T-helper 2 cell (primary cell): ENCODE data around the gene PRXL2A.
"Not testable (repeated sequence)": the region's sequence is repeated elsewhere in the genome, so short reads cannot be mapped to it uniquely, and the experiment has no call there.

Source experiments
- DNase-seq, 5 experiments: peaks; one replicate each; pipeline versions ENCODE4 v3.0.0 to v3.0.0-alpha.2; 2012 to 2022

PRXL2A gene

DNA sequence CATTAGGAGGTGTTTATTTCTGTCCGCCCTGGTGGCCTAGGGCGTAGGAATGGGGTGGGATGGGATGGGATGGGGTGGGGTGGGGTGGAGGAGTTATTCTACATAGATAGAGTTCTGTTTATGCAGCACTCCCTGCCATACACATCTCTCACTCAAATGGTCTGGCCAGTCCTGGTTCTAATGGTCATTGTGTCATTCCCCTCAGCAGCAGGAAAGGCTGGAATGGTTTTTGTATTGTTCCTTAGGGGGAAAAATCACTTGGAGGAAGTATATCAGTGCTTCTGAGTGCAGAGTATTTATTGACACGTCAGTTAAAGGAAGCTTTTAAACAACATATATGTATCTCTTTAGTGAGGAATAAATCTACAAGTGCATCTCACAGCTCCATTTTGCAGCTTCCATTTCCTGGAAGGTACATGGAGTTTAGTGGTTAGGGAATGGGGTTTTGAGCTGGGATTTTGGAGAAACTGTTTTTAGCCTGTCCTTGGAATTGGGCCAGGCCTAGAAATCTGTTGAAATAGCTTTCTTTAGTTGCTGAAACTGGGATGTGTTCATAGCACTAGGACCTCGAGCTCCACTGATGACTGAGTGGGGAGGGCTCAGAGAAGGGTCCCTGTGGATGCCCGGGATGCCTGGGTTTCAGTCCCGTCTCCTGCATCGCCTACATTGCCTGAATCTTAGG lies 54.1 kb downstream of the PRXL2A start:
- DNase-seq, result no peak

DNA sequence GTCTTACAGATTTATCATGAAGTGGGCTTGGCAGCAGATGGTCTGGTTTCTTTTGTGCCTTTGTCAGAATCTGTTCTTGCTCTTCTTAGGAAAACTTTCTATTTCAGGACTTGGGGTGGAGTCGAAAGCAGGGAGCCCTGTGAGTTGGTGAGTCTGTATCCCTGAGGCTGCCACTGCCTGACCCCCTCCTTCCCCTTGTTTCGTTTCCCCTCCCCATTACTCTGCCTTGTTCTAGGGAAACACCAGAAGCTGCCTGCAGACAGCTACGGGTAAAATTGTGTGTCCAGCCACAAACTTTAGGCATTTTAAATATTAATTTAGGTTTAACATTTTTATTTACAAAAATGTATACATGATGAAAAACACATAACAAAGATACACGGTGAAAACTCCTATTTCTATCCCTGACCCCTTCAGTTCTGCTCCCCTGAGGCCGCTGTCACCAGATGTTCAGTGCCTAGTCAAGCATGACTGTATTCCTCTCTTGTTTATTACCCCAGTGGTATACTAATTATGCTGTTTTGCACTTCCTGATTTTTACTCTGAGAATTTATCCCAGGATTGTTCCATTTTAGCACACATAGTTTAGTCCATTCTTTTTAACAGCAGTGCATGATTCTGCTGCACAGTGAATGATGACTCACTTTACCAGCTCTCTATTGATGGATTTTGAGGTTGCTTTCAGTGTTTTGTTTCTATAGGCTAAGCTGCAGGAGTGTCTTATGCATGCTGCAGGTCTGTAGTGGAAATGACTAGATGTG lies 54.8 kb downstream of the PRXL2A start:
- DNase-seq, result peak in 1 of 5 experiments; percentile 75

DNA sequence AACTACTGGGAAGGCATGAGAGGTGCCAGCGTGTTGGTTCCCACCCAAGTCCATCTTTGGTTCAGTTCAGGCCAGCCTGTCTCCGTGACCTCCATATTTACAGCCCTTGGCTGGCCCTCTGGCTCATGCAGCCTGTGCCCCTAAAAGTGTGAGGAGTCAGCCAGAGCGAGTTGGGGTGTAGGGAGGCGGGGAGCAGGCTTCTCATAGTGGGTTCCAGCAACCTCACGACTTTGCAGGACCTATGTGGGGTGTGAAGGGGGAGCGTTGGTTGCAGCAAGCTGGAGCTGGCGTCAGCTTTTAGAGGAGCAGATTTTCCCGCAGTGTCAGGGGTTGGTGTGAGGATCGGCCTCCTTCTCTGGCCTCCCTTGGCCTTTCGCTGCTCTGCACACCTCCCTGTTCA lies 55.5 kb downstream of the PRXL2A start:
- DNase-seq, result no peak

DNA sequence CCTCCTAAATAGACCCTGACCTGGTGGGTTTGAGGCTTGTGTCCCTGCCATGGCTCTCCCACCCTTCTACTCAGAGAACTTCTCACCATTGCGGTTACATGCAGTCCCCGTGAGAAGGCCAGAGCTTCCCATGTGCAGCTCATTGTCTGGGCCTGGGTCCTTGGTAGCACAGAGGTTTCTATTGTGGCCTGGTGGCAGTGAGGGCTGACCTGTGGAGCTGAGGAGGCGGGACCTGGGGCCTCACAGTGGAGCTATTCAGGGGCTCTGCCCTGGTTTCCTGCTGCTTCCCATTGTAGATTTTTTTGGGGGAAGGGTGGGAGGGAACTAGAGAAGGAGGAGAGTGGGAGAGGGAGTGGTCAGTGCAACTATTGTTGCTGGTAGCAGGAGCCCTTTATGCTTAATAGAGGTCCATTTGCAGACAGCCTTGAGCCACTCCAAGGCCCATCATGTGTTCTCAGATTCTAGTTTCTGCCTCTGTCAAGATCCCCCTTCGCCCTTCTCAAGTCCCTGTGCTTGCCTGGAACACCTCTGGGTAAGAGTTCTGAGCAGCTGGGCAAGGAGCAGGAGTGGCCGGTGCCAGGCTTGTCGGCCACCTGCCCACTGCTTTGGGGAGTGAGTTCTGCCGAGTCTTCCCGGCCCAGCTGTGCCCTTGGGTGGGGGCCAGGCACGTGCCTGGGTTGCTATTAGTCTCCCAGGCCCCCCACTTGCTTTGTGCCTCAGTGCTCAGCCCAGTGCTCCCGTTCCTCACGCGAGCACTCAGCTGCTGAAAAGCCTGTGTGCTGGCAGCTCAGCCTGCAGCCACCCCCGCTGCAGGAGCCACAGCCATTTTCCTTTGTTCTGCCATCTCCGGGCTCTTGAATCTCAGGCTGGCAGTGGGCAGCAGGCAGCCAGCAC lies 56.5 kb downstream of the PRXL2A start:
- DNase-seq, result peak in 1 of 5 experiments; percentile 52

DNA sequence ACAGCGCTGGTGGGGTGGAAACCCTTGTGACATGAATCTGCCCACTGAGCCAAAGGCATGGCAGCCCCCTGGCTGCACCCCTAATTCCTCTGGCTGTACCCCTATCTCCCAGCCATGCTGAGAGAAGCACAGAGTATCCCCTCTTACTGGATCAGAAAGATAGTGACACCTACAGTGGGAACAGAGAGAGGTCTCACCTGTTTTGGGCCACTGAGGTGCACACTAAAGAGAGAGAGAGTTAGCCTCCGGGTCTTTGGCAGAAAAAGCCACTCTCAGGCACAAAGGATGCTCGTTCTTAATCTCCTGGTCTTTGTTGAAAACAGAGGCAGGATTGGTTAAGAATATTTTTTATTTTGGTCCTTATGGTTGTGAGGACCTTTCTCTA lies 57.1 kb downstream of the PRXL2A start:
- no peak for DNase-seq

DNA sequence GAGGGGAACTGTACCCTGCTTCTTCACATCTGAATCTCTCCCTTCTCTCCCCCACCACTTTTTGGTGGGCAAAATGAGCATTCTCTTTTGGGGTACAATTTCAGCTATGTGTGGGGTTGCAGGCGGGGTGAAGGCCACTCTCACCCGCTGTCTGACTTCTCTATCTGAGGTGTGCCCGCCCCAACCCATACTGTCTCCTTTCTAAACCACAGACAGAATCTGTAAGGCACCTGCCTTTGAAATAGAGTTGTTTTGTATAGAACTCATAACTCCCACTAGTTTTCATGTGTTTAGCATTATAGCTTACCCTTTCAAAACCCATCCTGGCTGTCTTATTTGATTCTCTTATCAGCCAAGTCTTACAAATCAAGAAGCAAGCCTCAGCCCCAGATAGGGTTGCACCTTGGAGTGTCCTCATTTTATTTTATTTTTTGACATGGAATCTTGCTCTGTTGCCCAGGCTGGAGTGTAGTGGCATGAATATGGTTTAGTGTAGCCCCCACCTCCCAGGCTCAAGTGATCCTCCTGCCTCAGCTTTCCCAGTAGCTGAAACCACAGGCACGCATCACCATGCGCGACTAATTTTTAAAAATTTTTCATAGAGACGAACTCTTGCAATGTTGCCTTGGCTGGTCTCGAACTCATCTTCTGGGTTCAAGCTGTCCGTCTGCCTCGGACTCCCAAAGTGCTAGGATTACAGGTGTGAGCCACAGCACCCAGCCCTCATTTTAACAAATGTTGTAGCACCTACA lies 57.7 kb downstream of the PRXL2A start:
- DNase-seq, result peak in 3 of 5 experiments; percentile 47 to 80 (median 70)

DNA sequence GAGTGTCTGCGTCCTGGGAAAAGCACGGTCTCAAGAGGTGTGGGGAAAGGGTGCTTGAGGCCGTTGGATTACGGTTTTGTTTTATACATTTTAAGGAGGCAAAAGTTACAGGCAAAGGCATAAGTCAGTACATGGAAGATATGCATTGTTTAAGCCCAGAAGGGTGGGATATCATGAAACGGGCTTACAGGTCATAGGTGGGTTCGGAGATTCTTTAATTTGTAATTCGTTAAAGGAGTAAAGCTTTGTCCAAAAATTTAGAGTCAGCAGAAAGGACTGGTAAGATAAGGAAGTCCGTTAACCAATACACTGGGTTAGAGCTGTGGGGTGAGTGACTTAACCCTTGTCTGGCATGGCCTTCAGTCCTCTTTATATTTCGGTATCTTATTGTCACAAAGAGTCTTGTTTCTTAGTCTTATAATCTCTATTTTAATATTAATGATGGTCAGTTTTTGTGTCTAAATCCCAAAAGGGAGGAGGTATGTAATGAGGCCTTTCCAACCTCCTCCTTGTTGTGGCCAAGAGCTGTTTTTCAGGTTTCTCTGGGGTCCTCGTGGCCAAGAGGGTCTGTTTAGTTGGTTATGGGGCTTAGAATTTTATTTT lies 58.5 kb downstream of the PRXL2A start:
- no peak for DNase-seq

DNA sequence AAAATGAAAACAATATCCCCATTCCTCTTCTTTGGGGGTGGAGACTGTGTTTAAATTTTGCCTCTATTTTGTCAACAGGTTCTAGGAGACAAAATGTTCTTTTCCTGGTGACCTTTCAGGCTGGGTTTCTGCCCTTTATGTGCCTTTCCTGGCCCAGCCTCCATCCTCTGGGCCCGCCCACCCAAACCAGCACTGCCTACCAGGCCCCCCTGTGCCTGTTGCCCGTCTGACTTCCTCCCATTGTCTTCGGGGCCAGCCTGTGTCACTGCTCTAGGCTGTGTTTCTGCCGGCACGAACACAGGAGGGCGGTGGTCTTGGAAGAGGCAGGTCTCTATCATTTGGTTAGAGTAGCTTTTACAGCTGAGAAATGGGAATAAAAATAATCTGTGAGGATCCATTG lies 59.7 kb downstream of the PRXL2A start:
- peak in 3 of 5 experiments; percentile 50 to 66 (median 55) for DNase-seq

DNA sequence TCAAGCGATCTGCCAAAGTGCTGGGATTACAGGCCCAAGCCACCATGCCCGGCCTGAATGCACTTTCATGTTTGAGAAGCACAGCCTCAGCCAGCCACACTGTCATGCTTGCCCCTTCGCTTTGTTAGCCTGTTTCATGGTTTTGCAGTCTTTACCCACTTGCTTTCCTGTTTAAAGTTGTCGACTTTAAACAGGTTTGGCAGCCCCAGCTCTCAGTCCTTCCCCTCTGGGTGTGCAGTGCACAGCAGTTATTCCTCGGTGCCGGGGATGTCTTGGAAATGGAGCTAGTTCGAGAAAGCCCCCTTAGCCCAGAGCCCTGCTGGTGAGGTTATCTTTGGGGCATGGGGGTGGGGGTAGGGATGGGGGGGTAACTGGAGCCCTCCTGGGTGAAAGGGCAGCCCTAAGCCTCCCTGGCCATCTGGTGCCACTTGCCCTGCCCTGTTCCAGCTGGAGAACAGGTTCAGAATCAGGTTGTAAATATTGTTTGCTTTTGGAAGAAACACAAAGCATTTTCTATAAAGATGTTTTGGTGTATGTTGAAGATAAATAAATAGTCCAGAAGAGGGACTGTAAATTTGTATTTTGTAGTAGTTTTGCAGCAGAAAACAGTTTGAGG lies 60.6 kb downstream of the PRXL2A start:
- peak in 1 of 5 experiments; percentile 59 for DNase-seq

DNA sequence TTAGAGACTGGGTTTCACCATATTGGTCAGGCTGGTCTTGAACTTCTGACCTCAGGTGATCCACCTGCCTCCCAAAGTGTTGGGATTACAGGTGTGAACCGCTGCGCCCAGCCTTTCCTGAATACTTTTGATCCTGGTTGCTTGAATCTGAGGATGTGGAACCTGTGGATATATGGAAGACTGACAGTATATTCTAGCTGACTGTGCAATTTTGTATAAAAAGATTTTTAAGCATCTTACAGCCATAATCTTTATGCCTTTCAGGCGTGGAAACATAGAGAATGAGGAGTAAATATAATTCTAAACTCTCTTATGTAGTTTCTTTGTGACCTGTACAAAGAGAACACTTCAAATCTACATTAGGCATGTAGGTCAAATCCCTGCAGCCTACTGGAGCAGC lies 61.9 kb downstream of the PRXL2A start:
- no peak for DNase-seq

DNA sequence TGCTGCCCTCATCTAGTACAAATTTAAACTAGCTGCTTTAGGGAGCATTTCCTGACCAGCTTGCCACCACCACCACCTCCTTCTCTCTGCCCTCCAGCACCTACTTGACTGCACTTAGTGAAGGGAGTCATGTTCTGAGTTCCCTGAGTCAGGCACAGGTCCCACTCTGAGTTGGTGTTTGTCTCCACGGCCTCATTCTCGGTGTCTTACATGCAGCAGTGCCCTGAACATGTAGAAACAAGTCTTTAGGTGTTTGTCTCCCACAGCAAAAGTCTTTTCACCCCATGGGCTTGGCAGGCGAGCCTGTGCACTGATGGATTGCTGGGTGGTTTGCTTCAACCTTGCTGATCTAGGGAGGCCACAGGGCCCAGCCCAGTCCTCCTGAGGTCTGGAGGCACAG lies 62.6 kb downstream of the PRXL2A start:
- DNase-seq, result peak in 1 of 5 experiments; percentile 62

DNA sequence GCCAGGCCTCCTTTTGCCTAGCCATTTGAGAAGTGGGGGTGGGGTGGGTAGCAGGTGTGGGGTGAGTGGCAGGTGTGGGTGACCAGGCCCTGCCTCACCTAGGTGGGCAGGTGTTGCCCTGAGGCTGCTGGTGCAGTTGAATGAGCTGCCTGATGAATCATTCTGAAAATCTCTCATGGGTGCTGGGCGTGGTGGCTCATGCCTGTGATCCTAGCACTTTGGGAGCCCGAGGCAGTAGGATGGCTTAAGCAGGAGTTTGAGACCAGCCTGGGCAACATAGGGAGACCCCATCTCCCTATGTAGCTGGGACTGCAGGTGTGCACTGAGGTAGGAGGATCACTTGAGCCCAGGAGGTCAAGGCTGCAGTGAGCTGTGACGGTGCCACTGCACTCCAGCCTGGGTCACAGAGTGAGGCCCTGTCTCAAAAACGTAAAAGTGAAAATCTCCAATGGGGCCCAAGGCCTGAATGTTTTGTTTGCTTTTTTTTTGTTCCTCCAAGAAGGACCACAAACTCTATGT lies 63.4 kb downstream of the PRXL2A start:
- DNase-seq, result peak in 1 of 5 experiments; percentile 59

DNA sequence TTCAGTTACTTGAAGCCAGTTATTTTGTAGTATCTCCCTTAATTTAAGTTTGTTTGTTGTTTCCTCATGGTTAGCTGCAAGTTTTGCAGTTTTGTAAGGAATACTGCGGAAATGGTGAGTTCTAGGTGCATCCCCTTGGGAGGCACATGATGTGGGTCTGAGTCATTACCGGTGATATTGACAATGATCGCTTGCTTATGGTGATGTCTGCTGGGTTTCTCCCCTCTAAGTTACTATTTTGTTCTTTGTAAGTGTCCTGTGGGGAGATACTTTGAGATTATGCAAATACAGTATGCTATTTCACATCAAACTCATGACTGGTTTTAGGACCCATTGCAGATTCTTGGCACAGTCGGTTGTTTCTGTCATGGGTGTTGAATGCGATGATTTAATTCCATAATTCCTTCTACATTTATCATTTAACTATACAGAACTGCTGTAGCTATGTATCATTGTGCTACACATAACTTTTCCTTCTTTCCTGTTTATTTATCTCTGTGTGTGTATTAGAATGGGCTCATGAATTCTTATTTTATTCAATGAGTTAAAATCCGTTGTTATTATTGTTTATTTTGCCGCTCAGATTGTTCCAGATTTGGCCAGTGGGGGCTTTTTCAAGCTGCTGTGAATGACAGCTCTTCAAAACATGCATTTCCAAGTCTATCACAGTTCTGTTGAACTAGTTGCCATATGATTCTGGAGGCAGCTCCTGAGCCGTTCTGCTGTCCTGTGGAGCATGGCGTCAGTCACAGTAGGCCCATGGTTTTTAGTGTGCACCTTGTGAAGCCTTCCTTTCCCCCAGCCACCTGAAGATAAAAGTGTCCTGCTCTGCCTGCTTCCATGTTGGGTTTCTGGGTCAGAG lies 64.1 kb downstream of the PRXL2A start:
- peak in 1 of 5 experiments; percentile 85 for DNase-seq

DNA sequence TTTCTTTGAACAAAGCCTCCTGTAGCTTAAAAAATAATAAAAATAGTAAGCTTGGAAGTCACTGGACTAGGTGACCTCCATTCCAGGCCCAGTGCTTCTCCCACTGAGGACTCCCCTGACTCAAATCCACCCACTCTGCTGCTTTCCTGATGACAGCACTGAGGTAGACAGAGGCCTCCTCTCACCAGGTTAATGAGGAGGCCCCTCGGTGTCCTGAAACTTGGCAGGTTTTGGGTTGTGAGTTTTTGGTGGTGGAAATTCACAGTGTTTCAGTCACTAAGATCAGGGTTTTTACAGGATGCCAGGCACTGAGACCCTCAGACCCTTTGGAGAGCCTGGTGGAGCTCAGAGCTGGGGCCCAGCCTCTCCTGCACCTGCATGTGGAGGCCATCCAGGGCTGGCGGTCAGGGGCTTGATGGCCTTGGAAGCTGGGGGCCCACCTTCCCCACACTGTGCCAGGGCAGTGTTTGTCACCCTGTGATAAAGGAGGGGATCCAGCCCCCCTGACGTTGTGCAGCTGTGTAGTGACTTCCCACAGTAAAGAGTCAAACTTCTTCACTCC lies 64.8 kb downstream of the PRXL2A start:
- no peak for DNase-seq

DNA sequence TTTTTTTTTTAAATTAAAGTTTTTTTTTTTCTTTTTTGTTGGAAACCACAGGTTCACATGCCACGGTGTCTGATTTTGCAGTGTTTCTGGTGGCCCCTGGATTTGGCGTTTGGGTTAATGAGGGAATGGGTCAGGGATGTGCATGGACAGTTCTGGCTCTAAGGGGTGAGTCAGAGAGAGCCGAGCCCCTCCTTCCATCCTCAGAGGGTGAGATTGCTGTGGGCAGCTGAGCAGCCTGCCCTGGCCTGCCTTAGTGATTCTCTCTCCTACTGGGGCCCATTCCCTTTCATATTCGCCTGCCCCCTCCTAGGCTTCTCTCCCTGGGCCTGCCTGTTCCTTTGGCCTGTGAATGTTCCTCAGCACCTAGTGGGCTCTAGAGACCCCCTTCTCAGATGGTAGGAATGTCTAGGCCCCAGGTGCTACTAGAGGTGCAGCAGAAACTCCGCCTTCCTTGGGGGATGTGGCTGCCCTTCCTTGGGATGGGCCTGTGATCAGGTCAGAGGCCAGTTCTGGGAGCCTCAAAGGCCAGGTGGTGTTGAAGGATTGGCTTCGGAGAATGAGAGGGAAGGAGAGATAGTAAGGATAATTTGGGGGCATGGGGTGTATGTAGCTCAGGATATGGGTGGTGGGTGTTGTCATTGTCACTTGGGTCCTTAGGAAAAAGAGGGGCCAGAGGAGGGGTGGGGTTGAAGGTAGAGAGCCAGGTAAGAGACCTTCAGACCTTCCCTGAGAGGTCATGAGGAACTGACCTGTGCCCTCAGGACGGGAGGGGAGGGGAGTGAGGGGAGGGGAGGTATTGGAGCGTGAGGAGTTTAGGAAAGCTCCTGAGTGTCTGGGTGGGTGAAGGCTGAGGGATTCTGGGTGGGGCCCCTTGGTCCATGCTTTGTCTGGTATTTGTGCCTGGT lies 65.6 kb downstream of the PRXL2A start:
- no peak for DNase-seq

DNA sequence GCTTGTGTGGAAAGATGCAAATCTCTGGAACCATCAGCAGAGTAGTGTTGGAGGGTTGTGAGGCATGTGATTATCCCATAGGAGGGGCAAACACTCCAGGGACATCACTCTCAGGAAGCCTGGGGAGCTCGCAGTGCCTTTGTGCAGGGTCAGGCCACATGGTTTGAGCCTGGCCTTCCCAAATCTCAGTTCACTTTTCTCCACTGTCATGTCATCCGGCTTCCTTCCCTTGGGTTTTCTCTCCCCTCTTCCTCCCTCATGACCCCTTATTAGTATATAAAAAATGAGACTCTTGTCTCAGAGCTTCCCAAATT lies 66.2 kb downstream of the PRXL2A start:
- DNase-seq, result no peak

DNA sequence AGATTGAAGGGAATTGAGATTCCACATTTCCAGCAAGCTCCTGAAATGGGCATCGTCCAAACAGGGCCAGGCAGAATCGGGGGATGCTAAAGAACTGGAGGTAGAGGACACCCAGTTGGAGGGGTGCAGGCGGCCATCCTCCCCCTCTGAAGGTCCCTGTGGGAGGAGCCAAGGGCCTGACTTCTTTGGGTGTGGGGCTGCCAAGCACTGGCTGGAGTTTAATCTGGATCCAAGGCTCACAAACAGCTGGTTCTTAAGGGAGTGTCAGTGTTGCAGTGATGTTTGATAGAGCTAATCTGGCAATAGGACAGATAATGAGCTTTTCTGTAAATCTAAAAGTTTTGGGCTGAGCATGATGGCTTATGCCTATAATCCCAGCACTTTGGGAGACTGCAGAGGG lies 66.6 kb downstream of the PRXL2A start:
- DNase-seq, result no peak

DNA sequence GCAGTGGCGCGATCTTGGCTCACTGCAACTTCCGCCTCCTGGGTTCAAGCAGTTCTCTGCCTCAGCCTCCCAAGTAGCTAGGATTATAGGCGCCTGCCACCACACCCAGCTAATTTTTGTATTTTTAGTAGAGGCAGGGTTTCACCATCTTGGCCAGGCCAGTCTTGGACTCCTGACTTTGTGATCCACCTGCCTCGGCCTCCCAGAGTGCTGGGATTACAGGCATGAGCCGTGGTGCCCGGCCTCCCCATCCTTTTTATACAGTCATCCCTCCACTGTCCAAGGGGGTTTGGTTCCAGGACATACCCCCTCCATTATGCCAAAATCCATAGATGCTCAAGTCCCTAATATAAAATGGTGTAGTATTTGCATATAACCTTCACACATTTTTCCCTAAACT lies 67.3 kb downstream of the PRXL2A start:
- DNase-seq, result not testable (repeated sequence)

DNA sequence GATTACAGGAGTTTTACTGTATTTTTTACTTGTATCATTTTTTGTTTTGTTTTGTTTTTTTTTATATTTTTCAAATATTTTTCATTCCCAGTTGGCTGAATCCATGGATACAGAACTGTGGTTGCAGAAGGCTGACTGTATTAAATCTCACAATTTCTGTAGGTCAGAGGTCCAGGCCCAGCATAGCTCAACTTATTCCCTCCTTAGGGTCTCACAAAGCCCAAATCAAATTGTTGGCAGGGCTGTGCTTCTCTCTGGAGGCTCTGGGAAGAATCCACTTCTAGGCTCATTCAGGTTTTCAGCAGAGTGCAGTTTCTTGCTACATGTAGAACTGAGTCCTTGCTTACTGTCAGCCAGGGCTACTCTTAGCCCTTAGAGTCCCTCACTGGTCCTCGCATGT lies 68.3 kb downstream of the PRXL2A start:
- DNase-seq, result no peak
